ENCODE results near the gene HPSE2.

- TF ChIP-seq, protein P1, sequence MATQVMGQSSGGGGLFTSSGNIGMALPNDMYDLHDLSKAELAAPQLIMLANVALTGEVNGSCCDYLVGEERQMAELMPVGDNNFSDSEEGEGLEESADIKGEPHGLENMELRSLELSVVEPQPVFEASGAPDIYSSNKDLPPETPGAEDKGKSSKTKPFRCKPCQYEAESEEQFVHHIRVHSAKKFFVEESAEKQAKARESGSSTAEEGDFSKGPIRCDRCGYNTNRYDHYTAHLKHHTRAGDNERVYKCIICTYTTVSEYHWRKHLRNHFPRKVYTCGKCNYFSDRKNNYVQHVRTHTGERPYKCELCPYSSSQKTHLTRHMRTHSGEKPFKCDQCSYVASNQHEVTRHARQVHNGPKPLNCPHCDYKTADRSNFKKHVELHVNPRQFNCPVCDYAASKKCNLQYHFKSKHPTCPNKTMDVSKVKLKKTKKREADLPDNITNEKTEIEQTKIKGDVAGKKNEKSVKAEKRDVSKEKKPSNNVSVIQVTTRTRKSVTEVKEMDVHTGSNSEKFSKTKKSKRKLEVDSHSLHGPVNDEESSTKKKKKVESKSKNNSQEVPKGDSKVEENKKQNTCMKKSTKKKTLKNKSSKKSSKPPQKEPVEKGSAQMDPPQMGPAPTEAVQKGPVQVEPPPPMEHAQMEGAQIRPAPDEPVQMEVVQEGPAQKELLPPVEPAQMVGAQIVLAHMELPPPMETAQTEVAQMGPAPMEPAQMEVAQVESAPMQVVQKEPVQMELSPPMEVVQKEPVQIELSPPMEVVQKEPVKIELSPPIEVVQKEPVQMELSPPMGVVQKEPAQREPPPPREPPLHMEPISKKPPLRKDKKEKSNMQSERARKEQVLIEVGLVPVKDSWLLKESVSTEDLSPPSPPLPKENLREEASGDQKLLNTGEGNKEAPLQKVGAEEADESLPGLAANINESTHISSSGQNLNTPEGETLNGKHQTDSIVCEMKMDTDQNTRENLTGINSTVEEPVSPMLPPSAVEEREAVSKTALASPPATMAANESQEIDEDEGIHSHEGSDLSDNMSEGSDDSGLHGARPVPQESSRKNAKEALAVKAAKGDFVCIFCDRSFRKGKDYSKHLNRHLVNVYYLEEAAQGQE (IDR thresholded peaks at IDR 0.05; ENCODE audit: insufficient read depth in 1 of 2, low read depth in 2 of 2, low read length in 2 of 2) = no peak
- no peak for TF ChIP-seq POLR2AphosphoS5 (IDR thresholded peaks at IDR 0.05; ENCODE audit: low read depth, low read length)
- TF ChIP-seq TAF1 (IDR thresholded peaks at IDR 0.05; ENCODE audit: borderline replicate concordance, insufficient read depth, low read length) = no peak
These were observed 119.9 kb downstream of the HPSE2 start for GRCh38 chr10:99115703-99116102.

Data from PFSK-1 (cell line).